ENCODE measurements around the gene PIEZO1.

PIEZO1 gene

GRCh38 chr16:88780142-88781062 lies 4.6 kb downstream of the PIEZO1 start:
- Histone ChIP-seq H3K4me3 (ENCODE audit: low read depth, low read length) (no peak overlapping the region), H3K27me3 (ENCODE audit: insufficient read depth, low read length) (no peaks in the 10 kb centered on the region), H3K4ac (ENCODE audit: low read depth, low read length) (peak overlapping the region; percentile 81), H2AFZ (ENCODE audit: insufficient read depth, low read length, poor library complexity) (no peak overlapping the region), H2BK120ac (ENCODE audit: insufficient read depth, low read length, poor library complexity) (no peak overlapping the region), H2BK5ac (ENCODE audit: low read depth, low read length, poor library complexity) (no peak overlapping the region), H3K14ac (ENCODE audit: low read length) (no peak overlapping the region), H2BK12ac (ENCODE audit: low read length) (no peak overlapping the region), H3K4me1 (ENCODE audit: control insufficient read depth in 1 of 2, insufficient read depth in 2 of 2, low read length in 2 of 2) (peaks cover 35 to 46% of the 10 kb centered on the region in 2 experiments), H3K79me1 (ENCODE audit: low read length) (peaks cover 18% of the 10 kb centered on the region), H3K79me2 (ENCODE audit: control insufficient read depth, insufficient read depth, low read length, poor library complexity) (peaks cover 31% of the 10 kb centered on the region), H4K8ac (ENCODE audit: low read depth, low read length) (no peak overlapping the region), H3K9ac (ENCODE audit: low read length) (no peak overlapping the region), H3K27ac (ENCODE audit: low read depth, low read length) (no peak overlapping the region), H3K4me2 (ENCODE audit: low read length) (no peak overlapping the region), H3K9me3 (ENCODE audit: insufficient read depth, low read depth, low read length) (no peaks in the 10 kb centered on the region), H4K12ac (ENCODE audit: low read depth, low read length) (no peak overlapping the region), H3K18ac (ENCODE audit: low read length) (peak overlapping the region; percentile 5), H3K23ac (ENCODE audit: low read length) (no peak overlapping the region), H2AK5ac (ENCODE audit: low read length) (no peak overlapping the region), H4K91ac (ENCODE audit: low read depth, low read length) (no peak overlapping the region), H3K36me3 (ENCODE audit: control insufficient read depth in 1 of 2, insufficient read depth in 2 of 2, low read length in 2 of 2) (peaks cover 0 to 5% of the 10 kb centered on the region in 2 experiments)
- no peak for DNase-seq
- WGBS (ENCODE audit: extremely low coverage, insufficient coverage, insufficient read length), result no CpG with 5 or more reads among the region's 13 CpGs

- Histone ChIP-seq H2AFZ (ENCODE audit: insufficient read depth, low read length, poor library complexity) (no peak overlapping the region), H2AK5ac (ENCODE audit: low read length) (peak overlapping the region; percentile 32), H3K79me2 (ENCODE audit: control insufficient read depth, insufficient read depth, low read length, poor library complexity) (peaks cover 25% of the 10 kb centered on the region), H3K36me3 (ENCODE audit: control insufficient read depth in 1 of 2, insufficient read depth in 2 of 2, low read length in 2 of 2) (peaks cover 0 to 5% of the 10 kb centered on the region in 2 experiments), H3K4me3 (ENCODE audit: low read depth, low read length) (no peak overlapping the region), H2BK5ac (ENCODE audit: low read depth, low read length, poor library complexity) (no peak overlapping the region), H4K8ac (ENCODE audit: low read depth, low read length) (no peak overlapping the region), H3K27me3 (ENCODE audit: insufficient read depth, low read length) (no peaks in the 10 kb centered on the region), H3K27ac (ENCODE audit: low read depth, low read length) (no peak overlapping the region), H2BK12ac (ENCODE audit: low read length) (no peak overlapping the region), H3K9ac (ENCODE audit: low read length) (no peak overlapping the region), H3K23ac (ENCODE audit: low read length) (no peak overlapping the region), H2BK120ac (ENCODE audit: insufficient read depth, low read length, poor library complexity) (no peak overlapping the region), H4K12ac (ENCODE audit: low read depth, low read length) (no peak overlapping the region), H4K91ac (ENCODE audit: low read depth, low read length) (no peak overlapping the region), H3K14ac (ENCODE audit: low read length) (no peak overlapping the region), H3K79me1 (ENCODE audit: low read length) (peaks cover 12% of the 10 kb centered on the region), H3K4me2 (ENCODE audit: low read length) (no peak overlapping the region), H3K4ac (ENCODE audit: low read depth, low read length) (peak overlapping the region; percentile 81), H3K4me1 (ENCODE audit: control insufficient read depth in 1 of 2, insufficient read depth in 2 of 2, low read length in 2 of 2) (peaks cover 37 to 50% of the 10 kb centered on the region in 2 experiments), H3K9me3 (ENCODE audit: insufficient read depth, low read depth, low read length) (no peaks in the 10 kb centered on the region), H3K18ac (ENCODE audit: low read length) (peak overlapping the region; percentile 5)
- WGBS (ENCODE audit: extremely low coverage, insufficient coverage, insufficient read length), result no CpG with 5 or more reads among the region's 34 CpGs
- no peak for DNase-seq
These were observed 5.4 kb downstream of the PIEZO1 start for GRCh38 chr16:88779406-88780141.

- H4K12ac ChIP-seq (ENCODE audit: low read depth, low read length), result no peak overlapping the region
- peak overlapping the region; percentile 11 for H3K4ac ChIP-seq (ENCODE audit: low read depth, low read length)
- no peak for DNase-seq
- no peaks in the 10 kb centered on the region for H3K9me3 ChIP-seq (ENCODE audit: insufficient read depth, low read depth, low read length)
- peaks cover 40 to 53% of the 10 kb centered on the region in 2 experiments for H3K4me1 ChIP-seq (ENCODE audit: control insufficient read depth in 1 of 2, insufficient read depth in 2 of 2, low read length in 2 of 2)
- H2BK5ac ChIP-seq (ENCODE audit: low read depth, low read length, poor library complexity), result no peak overlapping the region
- H4K91ac ChIP-seq (ENCODE audit: low read depth, low read length), result no peak overlapping the region
- H3K27ac ChIP-seq (ENCODE audit: low read depth, low read length), result no peak overlapping the region
- H4K8ac ChIP-seq (ENCODE audit: low read depth, low read length), result no peak overlapping the region
- H3K23ac ChIP-seq (ENCODE audit: low read length), result no peak overlapping the region
- no peak overlapping the region for H3K14ac ChIP-seq (ENCODE audit: low read length)
- H3K4me3 ChIP-seq (ENCODE audit: low read depth, low read length), result no peak overlapping the region
- H3K79me1 ChIP-seq (ENCODE audit: low read length), result peaks cover 2% of the 10 kb centered on the region
- H3K9ac ChIP-seq (ENCODE audit: low read length), result no peak overlapping the region
- WGBS (ENCODE audit: extremely low coverage, insufficient coverage, insufficient read length), result no CpG with 5 or more reads among the region's 30 CpGs
- no peak overlapping the region for H2BK120ac ChIP-seq (ENCODE audit: insufficient read depth, low read length, poor library complexity)
- H3K36me3 ChIP-seq (ENCODE audit: control insufficient read depth in 1 of 2, insufficient read depth in 2 of 2, low read length in 2 of 2), result peaks cover 0 to 5% of the 10 kb centered on the region in 2 experiments
- H2AK5ac ChIP-seq (ENCODE audit: low read length), result no peak overlapping the region
- no peaks in the 10 kb centered on the region for H3K27me3 ChIP-seq (ENCODE audit: insufficient read depth, low read length)
- H3K18ac ChIP-seq (ENCODE audit: low read length), result no peak overlapping the region
- peaks cover 15% of the 10 kb centered on the region for H3K79me2 ChIP-seq (ENCODE audit: control insufficient read depth, insufficient read depth, low read length, poor library complexity)
- H2BK12ac ChIP-seq (ENCODE audit: low read length), result no peak overlapping the region
- no peak overlapping the region for H2AFZ ChIP-seq (ENCODE audit: insufficient read depth, low read length, poor library complexity)
- no peak overlapping the region for H3K4me2 ChIP-seq (ENCODE audit: low read length)
These were observed 6.4 kb downstream of the PIEZO1 start for GRCh38 chr16:88778541-88779065.

- WGBS (ENCODE audit: extremely low coverage, insufficient coverage, insufficient read length), result no CpG with 5 or more reads among the region's 7 CpGs
- no peak overlapping the region for H3K23ac ChIP-seq (ENCODE audit: low read length)
- peaks cover 40 to 53% of the 10 kb centered on the region in 2 experiments for H3K4me1 ChIP-seq (ENCODE audit: control insufficient read depth in 1 of 2, insufficient read depth in 2 of 2, low read length in 2 of 2)
These were observed 6.8 kb downstream of the PIEZO1 start for GRCh38 chr16:88778271-88778525.

More at GRCh38 chr16:88778271-88778525, 6.8 kb downstream of the PIEZO1 start:
- H3K79me2 ChIP-seq (ENCODE audit: control insufficient read depth, insufficient read depth, low read length, poor library complexity), result peaks cover 13% of the 10 kb centered on the region
- no peak for DNase-seq
- no peak overlapping the region for H2BK12ac ChIP-seq (ENCODE audit: low read length)
- H4K8ac ChIP-seq (ENCODE audit: low read depth, low read length), result no peak overlapping the region
- no peaks in the 10 kb centered on the region for H3K27me3 ChIP-seq (ENCODE audit: insufficient read depth, low read length)
- H3K4ac ChIP-seq (ENCODE audit: low read depth, low read length), result no peak overlapping the region
- no peak overlapping the region for H3K14ac ChIP-seq (ENCODE audit: low read length)
- H4K12ac ChIP-seq (ENCODE audit: low read depth, low read length), result no peak overlapping the region
- no peak overlapping the region for H3K9ac ChIP-seq (ENCODE audit: low read length)
- H3K79me1 ChIP-seq (ENCODE audit: low read length), result peaks cover 1% of the 10 kb centered on the region
- no peak overlapping the region for H2AK5ac ChIP-seq (ENCODE audit: low read length)
- H4K91ac ChIP-seq (ENCODE audit: low read depth, low read length), result no peak overlapping the region
- H3K18ac ChIP-seq (ENCODE audit: low read length), result no peak overlapping the region
- no peak overlapping the region for H2BK120ac ChIP-seq (ENCODE audit: insufficient read depth, low read length, poor library complexity)
- H3K4me2 ChIP-seq (ENCODE audit: low read length), result no peak overlapping the region
- no peaks in the 10 kb centered on the region for H3K9me3 ChIP-seq (ENCODE audit: insufficient read depth, low read depth, low read length)
- peaks cover 0 to 5% of the 10 kb centered on the region in 2 experiments for H3K36me3 ChIP-seq (ENCODE audit: control insufficient read depth in 1 of 2, insufficient read depth in 2 of 2, low read length in 2 of 2)
- H3K4me3 ChIP-seq (ENCODE audit: low read depth, low read length), result no peak overlapping the region
- H3K27ac ChIP-seq (ENCODE audit: low read depth, low read length), result no peak overlapping the region
- H2BK5ac ChIP-seq (ENCODE audit: low read depth, low read length, poor library complexity), result no peak overlapping the region
- H2AFZ ChIP-seq (ENCODE audit: insufficient read depth, low read length, poor library complexity), result no peak overlapping the region

Data from trophoblast cell (in vitro differentiated cells and primary cell).